Head of caudate nucleus (tissue), 42 donors: ENCODE results near the gene FCHSD2.
A peak's percentile ranks its signal among the peaks of the same experiment; 100 is the strongest.
"Not testable (repeated sequence)": the region's sequence is repeated elsewhere in the genome, so short reads cannot be mapped to it uniquely, and the experiment has no call there.

Source experiments
- DNase-seq, 42 donors: peaks; one replicate each; pipeline versions ENCODE4 v3.0.0 to v3.0.0-alpha.2; 2020 to 2021; ENCODE audit warnings: mixed read lengths in 7 of 42
- intact Hi-C: fragments of 100-400 bp; cut with DNase I; formaldehyde crosslinking; loops from one replicate; pipeline ENCODE4 v1.15.0; 2022

Gene FCHSD2

GRCh38 chr11:73001615-73002014, 140.5 kb downstream of the FCHSD2 start:
- intact Hi-C loops, result no loop called here
- DNase-seq, result no peak

- intact Hi-C loops, result no loop called here
- DNase-seq, result no peak
These were observed 143.4 kb downstream of the FCHSD2 start for GRCh38 chr11:72998676-72999075.

GRCh38 chr11:72996959-72997358, 145.2 kb downstream of the FCHSD2 start:
- intact Hi-C loops, result no loop called here
- DNase-seq, result peak in 1 of 42 donors; percentile 7

- DNase-seq, result no peak
These were observed 152.4 kb downstream of the FCHSD2 start for GRCh38 chr11:72989727-72990126.

GRCh38 chr11:72988821-72989220, 153.3 kb downstream of the FCHSD2 start:
- intact Hi-C loops, result no loop called here
- DNase-seq, result no peak

More at GRCh38 chr11:72989727-72990126, 152.4 kb downstream of the FCHSD2 start:
- intact Hi-C loops, result no loop called here

- intact Hi-C loops, result no loop called here
- DNase-seq, result no peak
These were observed 156.5 kb downstream of the FCHSD2 start for GRCh38 chr11:72985645-72986044.

GRCh38 chr11:72984453-72985077, 157.6 kb downstream of the FCHSD2 start:
- intact Hi-C loops, result no loop called here
- DNase-seq, result no peak

GRCh38 chr11:72983560-72983959, 158.6 kb downstream of the FCHSD2 start:
- intact Hi-C loops, result no loop called here
- no peak for DNase-seq

- DNase-seq, result no peak
- intact Hi-C loops, result no loop called here
These were observed 160.0 kb downstream of the FCHSD2 start for GRCh38 chr11:72981971-72982685.

- no peak for DNase-seq
- intact Hi-C loops, result no loop called here
These were observed 161.0 kb downstream of the FCHSD2 start for GRCh38 chr11:72981080-72981479.

GRCh38 chr11:72977782-72978181, 164.3 kb downstream of the FCHSD2 start:
- DNase-seq, intact Hi-C loops: not testable (repeated sequence)

GRCh38 chr11:72976522-72976892, 165.6 kb downstream of the FCHSD2 start:
- intact Hi-C loops, DNase-seq: not testable (repeated sequence)

GRCh38 chr11:72975778-72976521, 166.2 kb downstream of the FCHSD2 start:
- no peak for DNase-seq
- intact Hi-C loops, result no loop called here

GRCh38 chr11:72974487-72975205, 167.5 kb downstream of the FCHSD2 start:
- intact Hi-C loops, result no loop called here
- no peak for DNase-seq

GRCh38 chr11:72972496-72973128, 169.5 kb downstream of the FCHSD2 start:
- no peak for DNase-seq
- intact Hi-C loops, result no loop called here

- no peak for DNase-seq
- intact Hi-C loops, result no loop called here
These were observed 170.7 kb downstream of the FCHSD2 start for GRCh38 chr11:72971192-72971967.

GRCh38 chr11:72970557-72971118, 171.5 kb downstream of the FCHSD2 start:
- intact Hi-C loops, result no loop called here
- DNase-seq, result no peak

GRCh38 chr11:72969894-72970335, 172.2 kb downstream of the FCHSD2 start:
- DNase-seq, result no peak
- intact Hi-C loops, result no loop called here
